ENCODE results near the gene RPP14. TPM values are rescaled to one million over a fixed set of nuclear protein-coding genes. Genes with fewer than 3 reads are reported as not detected.

The RPP14 gene
- total and polyA plus RNA-seq, 3 experiments from 2014 or later: 6.3 to 24.5 (median 22.7) TPM

- Histone ChIP-seq H3K9me3 (ENCODE audit: low read length) (no peaks in the 10 kb centered on the region), H3K4me3 (ENCODE audit: low read length) (no peak overlapping the region), H3K36me3 (ENCODE audit: insufficient read depth, low read length) (no peaks in the 10 kb centered on the region), H3K4me1 (ENCODE audit: insufficient read depth, low read length) (peaks cover 13% of the 10 kb centered on the region), H3K27ac (ENCODE audit: low read depth, low read length) (no peak overlapping the region), H3K27me3 (ENCODE audit: insufficient read depth, low read length, poor library complexity, severe bottlenecking) (no peaks in the 10 kb centered on the region)
- no peak overlapping the region for H3K27ac Mint-ChIP-seq
- no peaks in the 10 kb centered on the region for H3K27me3 Mint-ChIP-seq
- H3K9me3 Mint-ChIP-seq: no peaks in the 10 kb centered on the region
- CTCF ChIA-PET: no interaction called here
- no peak for DNase-seq
- H3K36me3 Mint-ChIP-seq: peaks cover 1 to 7% (median 2%) of the 10 kb centered on the region in 3 donors
- POLR2A ChIA-PET: no interaction called here
- H3K4me3 Mint-ChIP-seq: no peak overlapping the region
- H3K4me1 Mint-ChIP-seq: peaks cover 27 to 47% (median 39%) of the 10 kb centered on the region in 3 donors
These were observed 49.1 kb downstream of the RPP14 start for GRCh38 chr3:58355179-58355578.

- H3K4me1 ChIP-seq (ENCODE audit: insufficient read depth, low read length): peaks cover 8% of the 10 kb centered on the region
- H3K4me1 Mint-ChIP-seq: peaks cover 19 to 39% (median 31%) of the 10 kb centered on the region in 3 donors
- H3K9me3 Mint-ChIP-seq: no peaks in the 10 kb centered on the region
- CTCF ChIA-PET: no interaction called here
- no peak for DNase-seq
- no peaks in the 10 kb centered on the region for H3K27me3 ChIP-seq (ENCODE audit: insufficient read depth, low read length, poor library complexity, severe bottlenecking)
- no peak overlapping the region for H3K4me3 Mint-ChIP-seq
- no peaks in the 10 kb centered on the region for H3K36me3 ChIP-seq (ENCODE audit: insufficient read depth, low read length)
- no peaks in the 10 kb centered on the region for H3K9me3 ChIP-seq (ENCODE audit: low read length)
- H3K4me3 ChIP-seq (ENCODE audit: low read length): no peak overlapping the region
- peaks cover 0 to 7% (median 2%) of the 10 kb centered on the region in 3 donors for H3K36me3 Mint-ChIP-seq
- POLR2A ChIA-PET: no interaction called here
- H3K27me3 Mint-ChIP-seq: no peaks in the 10 kb centered on the region
- H3K27ac ChIP-seq (ENCODE audit: low read depth, low read length): no peak overlapping the region
- no peak overlapping the region for H3K27ac Mint-ChIP-seq
These were observed 50.0 kb downstream of the RPP14 start for GRCh38 chr3:58356054-58356453.

GRCh38 chr3:58357402-58357801 lies 51.4 kb downstream of the RPP14 start:
- H3K27me3 Mint-ChIP-seq: no peaks in the 10 kb centered on the region
- Histone ChIP-seq H3K4me3 (ENCODE audit: low read length) (no peak overlapping the region), H3K4me1 (ENCODE audit: insufficient read depth, low read length) (peaks cover 8% of the 10 kb centered on the region), H3K9me3 (ENCODE audit: low read length) (no peaks in the 10 kb centered on the region), H3K27ac (ENCODE audit: low read depth, low read length) (no peak overlapping the region), H3K27me3 (ENCODE audit: insufficient read depth, low read length, poor library complexity, severe bottlenecking) (no peaks in the 10 kb centered on the region), H3K36me3 (ENCODE audit: insufficient read depth, low read length) (no peaks in the 10 kb centered on the region)
- CTCF ChIA-PET: no interaction called here
- peaks cover 19 to 31% (median 23%) of the 10 kb centered on the region in 3 donors for H3K4me1 Mint-ChIP-seq
- no peak for DNase-seq
- H3K9me3 Mint-ChIP-seq: no peaks in the 10 kb centered on the region
- no peak overlapping the region for H3K4me3 Mint-ChIP-seq
- H3K27ac Mint-ChIP-seq: peak overlapping the region in 4 of 8 donors; percentile 2 to 47 (median 30)
- H3K36me3 Mint-ChIP-seq: peaks cover 0 to 2% (median 0%) of the 10 kb centered on the region in 3 donors
- POLR2A ChIA-PET: no interaction called here

- H3K4me3 Mint-ChIP-seq: no peak overlapping the region
- peaks cover 8% of the 10 kb centered on the region for H3K4me1 ChIP-seq (ENCODE audit: insufficient read depth, low read length)
- H3K27me3 Mint-ChIP-seq: no peaks in the 10 kb centered on the region
- no peak for DNase-seq
- H3K36me3 ChIP-seq (ENCODE audit: insufficient read depth, low read length): no peaks in the 10 kb centered on the region
- H3K9me3 ChIP-seq (ENCODE audit: low read length): no peaks in the 10 kb centered on the region
- H3K27ac ChIP-seq (ENCODE audit: low read depth, low read length): no peak overlapping the region
- H3K4me1 Mint-ChIP-seq: peaks cover 16 to 28% (median 20%) of the 10 kb centered on the region in 3 donors
- peak overlapping the region in 1 of 8 donors; percentile 33 for H3K27ac Mint-ChIP-seq
- no peak overlapping the region for H3K4me3 ChIP-seq (ENCODE audit: low read length)
- no peaks in the 10 kb centered on the region for H3K9me3 Mint-ChIP-seq
- CTCF ChIA-PET: no interaction called here
- H3K27me3 ChIP-seq (ENCODE audit: insufficient read depth, low read length, poor library complexity, severe bottlenecking): no peaks in the 10 kb centered on the region
- POLR2A ChIA-PET: no interaction called here
- no peaks in the 10 kb centered on the region for H3K36me3 Mint-ChIP-seq
These were observed 52.0 kb downstream of the RPP14 start for GRCh38 chr3:58358092-58358491.

- H3K27ac Mint-ChIP-seq: no peak overlapping the region
- Histone ChIP-seq H3K4me1 (ENCODE audit: insufficient read depth, low read length) (peaks cover 6% of the 10 kb centered on the region), H3K9me3 (ENCODE audit: low read length) (no peaks in the 10 kb centered on the region), H3K4me3 (ENCODE audit: low read length) (no peak overlapping the region), H3K27ac (ENCODE audit: low read depth, low read length) (no peak overlapping the region), H3K27me3 (ENCODE audit: insufficient read depth, low read length, poor library complexity, severe bottlenecking) (no peaks in the 10 kb centered on the region), H3K36me3 (ENCODE audit: insufficient read depth, low read length) (no peaks in the 10 kb centered on the region)
- H3K4me3 Mint-ChIP-seq: no peak overlapping the region
- no peak for DNase-seq
- H3K36me3 Mint-ChIP-seq: no peaks in the 10 kb centered on the region
- ChIA-PET CTCF (no interaction called here), POLR2A (interaction anchor here (0.5 kb wide), 1 partner anchor 370 kb away, joined by 3 read pairs; no protein-coding TSS in a partner anchor)
- H3K4me1 Mint-ChIP-seq: peaks cover 12 to 25% (median 20%) of the 10 kb centered on the region in 3 donors
- H3K27me3 Mint-ChIP-seq: no peaks in the 10 kb centered on the region
- no peaks in the 10 kb centered on the region for H3K9me3 Mint-ChIP-seq
These were observed 52.8 kb downstream of the RPP14 start for GRCh38 chr3:58358808-58359207.

GRCh38 chr3:58359621-58360020 lies 53.6 kb downstream of the RPP14 start:
- Histone ChIP-seq H3K4me1 (ENCODE audit: insufficient read depth, low read length) (no peaks in the 10 kb centered on the region), H3K27ac (ENCODE audit: low read depth, low read length) (no peak overlapping the region), H3K36me3 (ENCODE audit: insufficient read depth, low read length) (no peaks in the 10 kb centered on the region), H3K4me3 (ENCODE audit: low read length) (no peak overlapping the region), H3K9me3 (ENCODE audit: low read length) (no peaks in the 10 kb centered on the region), H3K27me3 (ENCODE audit: insufficient read depth, low read length, poor library complexity, severe bottlenecking) (no peaks in the 10 kb centered on the region)
- H3K27me3 Mint-ChIP-seq: no peaks in the 10 kb centered on the region
- H3K27ac Mint-ChIP-seq: no peak overlapping the region
- H3K4me1 Mint-ChIP-seq: peaks cover 9 to 25% (median 22%) of the 10 kb centered on the region in 3 donors
- no peak overlapping the region for H3K4me3 Mint-ChIP-seq
- no peaks in the 10 kb centered on the region for H3K36me3 Mint-ChIP-seq
- POLR2A ChIA-PET: interaction anchor here (0.5 kb wide), 1 partner anchor 371 kb away, joined by 3 read pairs; no protein-coding TSS in a partner anchor
- H3K9me3 Mint-ChIP-seq: no peaks in the 10 kb centered on the region
- CTCF ChIA-PET: no interaction called here
- no peak for DNase-seq

- POLR2A ChIA-PET: no interaction called here
- H3K9me3 Mint-ChIP-seq: no peaks in the 10 kb centered on the region
- H3K27ac Mint-ChIP-seq: no peak overlapping the region
- H3K36me3 ChIP-seq (ENCODE audit: insufficient read depth, low read length): no peaks in the 10 kb centered on the region
- no peaks in the 10 kb centered on the region for H3K4me1 ChIP-seq (ENCODE audit: insufficient read depth, low read length)
- CTCF ChIA-PET: no interaction called here
- no peak overlapping the region for H3K4me3 ChIP-seq (ENCODE audit: low read length)
- H3K4me1 Mint-ChIP-seq: peaks cover 29 to 44% (median 37%) of the 10 kb centered on the region in 3 donors
- no peak overlapping the region for H3K27ac ChIP-seq (ENCODE audit: low read depth, low read length)
- H3K9me3 ChIP-seq (ENCODE audit: low read length): no peaks in the 10 kb centered on the region
- DNase-seq: no peak
- no peak overlapping the region for H3K4me3 Mint-ChIP-seq
- no peaks in the 10 kb centered on the region for H3K27me3 Mint-ChIP-seq
- H3K27me3 ChIP-seq (ENCODE audit: insufficient read depth, low read length, poor library complexity, severe bottlenecking): no peaks in the 10 kb centered on the region
- H3K36me3 Mint-ChIP-seq: peaks cover 1 to 8% (median 2%) of the 10 kb centered on the region in 3 donors
These were observed 55.8 kb downstream of the RPP14 start for GRCh38 chr3:58361866-58362265.

- peak overlapping the region in 3 of 8 donors; percentile 56 to 79 (median 76) for H3K27ac Mint-ChIP-seq
- H3K9me3 ChIP-seq (ENCODE audit: low read length): no peaks in the 10 kb centered on the region
- H3K27me3 Mint-ChIP-seq: no peaks in the 10 kb centered on the region
- no peak overlapping the region for H3K4me3 ChIP-seq (ENCODE audit: low read length)
- no peaks in the 10 kb centered on the region for H3K4me1 ChIP-seq (ENCODE audit: insufficient read depth, low read length)
- CTCF ChIA-PET: interaction anchor here (1.0 kb wide), 1 partner anchor 125 kb away, joined by 3 read pairs; no protein-coding TSS in a partner anchor
- no peak overlapping the region for H3K27ac ChIP-seq (ENCODE audit: low read depth, low read length)
- H3K4me3 Mint-ChIP-seq: no peak overlapping the region
- no peaks in the 10 kb centered on the region for H3K9me3 Mint-ChIP-seq
- peaks cover 22 to 36% (median 31%) of the 10 kb centered on the region in 3 donors for H3K4me1 Mint-ChIP-seq
- DNase-seq: no peak
- POLR2A ChIA-PET: no interaction called here
- peaks cover 7 to 20% (median 9%) of the 10 kb centered on the region in 3 donors for H3K36me3 Mint-ChIP-seq
- no peaks in the 10 kb centered on the region for H3K27me3 ChIP-seq (ENCODE audit: insufficient read depth, low read length, poor library complexity, severe bottlenecking)
- no peaks in the 10 kb centered on the region for H3K36me3 ChIP-seq (ENCODE audit: insufficient read depth, low read length)
These were observed 60.7 kb downstream of the RPP14 start for GRCh38 chr3:58366699-58367098.

Data from CD8-positive, alpha-beta memory T cell (primary cell).